ENCODE measurements around the gene TOM1L1. TPM values are rescaled to one million over a fixed set of nuclear protein-coding genes. Genes with fewer than 3 reads are reported as not detected.

Gene TOM1L1
- total RNA-seq, 1 donor from 2014 or later: 16.7 TPM

GRCh38 chr17:54876656-54877195, 23.9 kb upstream of the TOM1L1 start:
- DNase-seq (ENCODE audit: low spot score): no peak
- peaks cover 5% of the 10 kb centered on the region for H3K36me3 Mint-ChIP-seq (ENCODE audit: low read depth, unreplicated experiment)

GRCh38 chr17:54881255-54881972, 19.2 kb upstream of the TOM1L1 start:
- Mint-ChIP-seq H3K36me3 (ENCODE audit: low read depth, unreplicated experiment) (peaks cover under 1% of the 10 kb centered on the region), H3K27me3 (ENCODE audit: unreplicated experiment) (no peaks in the 10 kb centered on the region), H3K27ac (ENCODE audit: unreplicated experiment) (no peak overlapping the region), H3K4me3 (ENCODE audit: unreplicated experiment) (no peak overlapping the region), H3K4me1 (ENCODE audit: unreplicated experiment) (no peaks in the 10 kb centered on the region), H3K9me3 (ENCODE audit: unreplicated experiment) (no peaks in the 10 kb centered on the region)
- no peak for TF ChIP-seq CTCF (IDR thresholded peaks at IDR 0.05; ENCODE audit: unreplicated experiment)
- no peak for DNase-seq (ENCODE audit: low spot score)

More at GRCh38 chr17:54876656-54877195, 23.9 kb upstream of the TOM1L1 start:
- H3K9me3 Mint-ChIP-seq (ENCODE audit: unreplicated experiment): peaks cover 4% of the 10 kb centered on the region
- TF ChIP-seq CTCF (IDR thresholded peaks at IDR 0.05; ENCODE audit: unreplicated experiment): no peak
- H3K27ac Mint-ChIP-seq (ENCODE audit: unreplicated experiment): no peak overlapping the region
- H3K4me3 Mint-ChIP-seq (ENCODE audit: unreplicated experiment): no peak overlapping the region
- no peaks in the 10 kb centered on the region for H3K4me1 Mint-ChIP-seq (ENCODE audit: unreplicated experiment)
- H3K27me3 Mint-ChIP-seq (ENCODE audit: unreplicated experiment): no peaks in the 10 kb centered on the region

- no peak for TF ChIP-seq CTCF (IDR thresholded peaks at IDR 0.05; ENCODE audit: unreplicated experiment)
- Mint-ChIP-seq H3K4me1 (ENCODE audit: unreplicated experiment) (no peaks in the 10 kb centered on the region), H3K9me3 (ENCODE audit: unreplicated experiment) (no peaks in the 10 kb centered on the region), H3K27ac (ENCODE audit: unreplicated experiment) (no peak overlapping the region), H3K36me3 (ENCODE audit: low read depth, unreplicated experiment) (no peaks in the 10 kb centered on the region), H3K4me3 (ENCODE audit: unreplicated experiment) (no peak overlapping the region), H3K27me3 (ENCODE audit: unreplicated experiment) (no peaks in the 10 kb centered on the region)
- no peak for DNase-seq (ENCODE audit: low spot score)
These were observed 18.3 kb upstream of the TOM1L1 start for GRCh38 chr17:54882371-54882770.

- no peaks in the 10 kb centered on the region for H3K9me3 Mint-ChIP-seq (ENCODE audit: unreplicated experiment)
- H3K36me3 Mint-ChIP-seq (ENCODE audit: low read depth, unreplicated experiment): no peaks in the 10 kb centered on the region
- H3K4me1 Mint-ChIP-seq (ENCODE audit: unreplicated experiment): no peaks in the 10 kb centered on the region
- DNase-seq (ENCODE audit: low spot score): no peak
- H3K27me3 Mint-ChIP-seq (ENCODE audit: unreplicated experiment): no peaks in the 10 kb centered on the region
- no peak overlapping the region for H3K4me3 Mint-ChIP-seq (ENCODE audit: unreplicated experiment)
- H3K27ac Mint-ChIP-seq (ENCODE audit: unreplicated experiment): no peak overlapping the region
- no peak for TF ChIP-seq CTCF (IDR thresholded peaks at IDR 0.05; ENCODE audit: unreplicated experiment)
These were observed 17.7 kb upstream of the TOM1L1 start for GRCh38 chr17:54882950-54883349.

- no peak for DNase-seq (ENCODE audit: low spot score)
- Mint-ChIP-seq H3K4me1 (ENCODE audit: unreplicated experiment) (no peaks in the 10 kb centered on the region), H3K36me3 (ENCODE audit: low read depth, unreplicated experiment) (no peaks in the 10 kb centered on the region), H3K9me3 (ENCODE audit: unreplicated experiment) (no peaks in the 10 kb centered on the region), H3K27ac (ENCODE audit: unreplicated experiment) (no peak overlapping the region), H3K27me3 (ENCODE audit: unreplicated experiment) (no peaks in the 10 kb centered on the region), H3K4me3 (ENCODE audit: unreplicated experiment) (no peak overlapping the region)
- TF ChIP-seq CTCF (IDR thresholded peaks at IDR 0.05; ENCODE audit: unreplicated experiment): no peak
These were observed 16.7 kb upstream of the TOM1L1 start for GRCh38 chr17:54883939-54884338.

Measured in endothelial cell (in vitro differentiated cells).